H1 (cell line): ENCODE results near the gene ZNF346. TPM values are rescaled to one million over a fixed set of nuclear protein-coding genes. Genes with fewer than 3 reads are reported as not detected.

Experiments used
- CTCF ChIA-PET: fragments of 300-600 bp; sonication (Branson Sonifier 250); formaldehyde crosslinking; loops from one replicate; lab custom pipeline; 2021; ENCODE audit not compliant: partially characterized antibody; lab: Charles Lee
- POLR2A ChIA-PET: fragments of 300-600 bp; sonication (Branson Sonifier 250); formaldehyde crosslinking; loops from one replicate; lab custom pipeline; 2021; ENCODE audit warnings: inconsistent platforms; ENCODE audit not compliant: partially characterized antibody; lab: Charles Lee
- DNase-seq, 2 experiments: peaks; one replicate each; pipeline versions ENCODE4 v3.0.0 to v3.0.0-alpha.2; 2010 to 2022; ENCODE audit warnings: low spot score in 2 of 2, low read depth in 1 of 2, mixed read lengths in 1 of 2
- FAIRE-seq: peaks from 2 replicates; lab custom pipeline; 2011; peaks lifted over from hg19 to GRCh38; lab: Jason Lieb, UNC
- H2AFZ ChIP-seq: 2 replicates; pipeline ENCODE4 v1.8.1; 2012; ENCODE audit warnings: low read length, inconsistent platforms
- H2AK5ac ChIP-seq: 2 replicates; pipeline ENCODE4 v1.6.1; 2013; ENCODE audit warnings: low read depth, low read length
- H2BK120ac ChIP-seq: replicated peaks from 2 replicates; pipeline ENCODE3; 2013; ENCODE audit warnings: low read depth, low read length, inconsistent platforms
- H2BK12ac ChIP-seq: 2 replicates; pipeline ENCODE4 v1.6.1; 2013; ENCODE audit warnings: low read depth, low read length
- H2BK15ac ChIP-seq: 2 replicates; pipeline ENCODE4 v1.6.1; 2013; ENCODE audit warnings: low read length
- H2BK20ac ChIP-seq: 2 replicates; pipeline ENCODE4 v1.6.1; 2013; ENCODE audit warnings: low read length
- H2BK5ac ChIP-seq: 2 replicates; pipeline ENCODE4 v1.6.1; 2013; ENCODE audit warnings: low read depth, low read length
- H3K14ac ChIP-seq: 2 replicates; pipeline ENCODE4 v1.6.1; 2013; ENCODE audit warnings: inconsistent platforms; ENCODE audit not compliant: insufficient read length
- H3K18ac ChIP-seq: 2 replicates; pipeline ENCODE4 v1.6.1; 2013; ENCODE audit warnings: low read length; ENCODE audit errors: extremely low read depth
- H3K23ac ChIP-seq: 2 replicates; pipeline ENCODE4 v1.6.1; 2013; ENCODE audit warnings: inconsistent platforms; ENCODE audit not compliant: insufficient read length
- H3K23me2 ChIP-seq: 2 replicates; pipeline ENCODE4 v1.6.1; 2013; ENCODE audit warnings: low read depth, low read length
- H3K27ac ChIP-seq: 2 replicates; pipeline ENCODE4 v1.6.1; 2011; ENCODE audit warnings: low read depth, low read length, inconsistent platforms
- H3K27me3 ChIP-seq, 4 experiments: replicated peaks in 1 of 4; 1 replicate in 1 of 4; 2 replicates in 3 of 4; pipeline versions ENCODE4 v1.6.1 to v1.8.1; 2011 to 2013; ENCODE audit warnings: low read length in 3 of 4, mild to moderate bottlenecking in 3 of 4, inconsistent platforms in 2 of 4, mixed read lengths in 2 of 4, moderate library complexity in 1 of 4; ENCODE audit not compliant: control insufficient read depth in 3 of 4, insufficient read depth in 3 of 4; ENCODE audit errors: extremely low read depth in 1 of 4
- H3K36me3 ChIP-seq, 4 experiments: 2 replicates each; pipeline versions ENCODE4 v1.6.1 to v1.8.1; 2011 to 2013; ENCODE audit warnings: mild to moderate bottlenecking in 4 of 4, low read length in 3 of 4, moderate library complexity in 2 of 4, control low read depth in 1 of 4, inconsistent platforms in 1 of 4; ENCODE audit not compliant: insufficient read depth in 4 of 4, control insufficient read depth in 2 of 4
- H3K4ac ChIP-seq: replicated peaks from 2 replicates; pipeline ENCODE3; 2013; ENCODE audit warnings: low read length, low read depth, mixed read lengths, inconsistent platforms; ENCODE audit not compliant: insufficient read length
- H3K4me1 ChIP-seq, 4 experiments: replicated peaks in 1 of 4; 1 replicate in 1 of 4; 2 replicates in 3 of 4; pipeline versions ENCODE4 v1.6.1 to v1.8.1; 2011 to 2013; ENCODE audit warnings: low read length in 3 of 4, inconsistent platforms in 2 of 4, mixed read lengths in 1 of 4; ENCODE audit not compliant: insufficient read depth in 4 of 4, control insufficient read depth in 3 of 4
- H3K4me2 ChIP-seq, 2 experiments: 2 replicates each; pipeline versions ENCODE4 v1.6.1 to v1.8.1; 2011 to 2013; ENCODE audit warnings: low read depth in 2 of 2, low read length in 2 of 2, control low read depth in 1 of 2, inconsistent platforms in 1 of 2, mild to moderate bottlenecking in 1 of 2; ENCODE audit not compliant: insufficient read depth in 1 of 2
- H3K4me3 ChIP-seq, 4 experiments: fragments of 200-600, 300-600 bp in 1 of 4; sonication (generic), shearing (Covaris generic), sonication (Bioruptor Twin) in 1 of 4; 2 replicates each; pipeline versions ENCODE4 v1.5.1 to v1.8.1; 2011 to 2016; ENCODE audit warnings: low read length in 4 of 4, low read depth in 3 of 4, control low read depth in 2 of 4, inconsistent platforms in 2 of 4, mild to moderate bottlenecking in 2 of 4, mixed read lengths in 1 of 4, moderate library complexity in 1 of 4; ENCODE audit not compliant: insufficient read depth in 2 of 4; ENCODE audit errors: extremely low read depth in 1 of 4
- H3K56ac ChIP-seq: replicated peaks from 2 replicates; pipeline ENCODE3; 2013; ENCODE audit warnings: low read depth, mild to moderate bottlenecking, mixed read lengths, low read length, inconsistent platforms; ENCODE audit not compliant: insufficient read length
- H3K79me1 ChIP-seq: 2 replicates; pipeline ENCODE4 v1.6.1; 2013; ENCODE audit warnings: low read depth, low read length, control low read depth
- H3K79me2 ChIP-seq, 2 experiments: 2 replicates each; pipeline versions ENCODE4 v1.6.1 to v1.8.1; 2012 to 2013; ENCODE audit warnings: low read length in 2 of 2, mild to moderate bottlenecking in 2 of 2, inconsistent platforms in 1 of 2; ENCODE audit not compliant: insufficient read depth in 2 of 2, control insufficient read depth in 1 of 2
- H3K9ac ChIP-seq, 4 experiments: replicated peaks in 1 of 4; 1 replicate in 1 of 4; 2 replicates in 3 of 4; pipeline versions ENCODE4 v1.6.1 to v1.8.1; 2011 to 2013; ENCODE audit warnings: low read depth in 3 of 4, low read length in 3 of 4, control low read depth in 2 of 4, mild to moderate bottlenecking in 2 of 4, moderate library complexity in 2 of 4, inconsistent platforms in 1 of 4; ENCODE audit errors: extremely low read depth in 1 of 4
- H3K9me3 ChIP-seq, 2 experiments: 2 replicates each; pipeline versions ENCODE4 v1.6.1 to v1.8.1; 2012 to 2013; ENCODE audit warnings: mild to moderate bottlenecking in 2 of 2, moderate library complexity in 2 of 2, control low read depth in 1 of 2, inconsistent platforms in 1 of 2, low read depth in 1 of 2, low read length in 1 of 2, mixed read lengths in 1 of 2; ENCODE audit not compliant: insufficient read depth in 2 of 2
- H4K20me1 ChIP-seq, 2 experiments: replicated peaks in 1 of 2; 2 replicates each; pipeline versions ENCODE3 to v1.8.1; 2011 to 2013; ENCODE audit warnings: inconsistent platforms in 2 of 2, low read length in 2 of 2, mild to moderate bottlenecking in 1 of 2; ENCODE audit not compliant: insufficient read depth in 2 of 2, control insufficient read depth in 1 of 2
- H4K5ac ChIP-seq: 2 replicates; pipeline ENCODE4 v1.6.1; 2013; ENCODE audit warnings: low read length, low read depth, mixed read lengths, inconsistent platforms; ENCODE audit not compliant: insufficient read length
- H4K8ac ChIP-seq: 2 replicates; pipeline ENCODE4 v1.8.0; 2013; ENCODE audit warnings: mild to moderate bottlenecking, moderate library complexity, low read length, inconsistent platforms; ENCODE audit not compliant: insufficient read depth; ENCODE audit errors: extremely low read depth
- H4K91ac ChIP-seq: replicated peaks from 2 replicates; pipeline ENCODE3; 2013; ENCODE audit warnings: low read length, mixed read lengths, inconsistent platforms; ENCODE audit not compliant: insufficient read length
- CHD2 ChIP-seq: IDR thresholded peaks from 2 replicates; pipeline ENCODE4 v1.6.1; 2012; ENCODE audit warnings: low read length, improper control_type of control experiment
- MAFK ChIP-seq: IDR thresholded peaks from 2 replicates; pipeline ENCODE4 v1.6.1; 2012; ENCODE audit warnings: low read depth, mild to moderate bottlenecking, improper control_type of control experiment, low read length
- RFX5 ChIP-seq: IDR thresholded peaks from 2 replicates; pipeline ENCODE4 v1.6.1; 2011; ENCODE audit warnings: low read depth, low read length, improper control_type of control experiment, borderline replicate concordance
- WGBS, 2 experiments: shearing (Covaris generic) in 1 of 2; methylation state at CpG; one replicate each; pipeline versions ENCODE4 v1.1.6 to v1.1.7; 2013 to 2015; ENCODE audit warnings: low lambda C conversion rate in 2 of 2, mixed read lengths in 2 of 2, inconsistent platforms in 1 of 2, low coverage in 1 of 2, missing lambda C conversion rate in 1 of 2; ENCODE audit not compliant: insufficient replicate concordance in 2 of 2, insufficient coverage in 1 of 2, insufficient read length in 1 of 2; ENCODE audit errors: extremely low coverage in 1 of 2, missing lambda C conversion rate in 1 of 2; 5-methylcytosine and 5-hydroxymethylcytosine counted together
- polyA plus RNA-seq, 7 experiments: library from polyadenylated mRNA; depleted of rRNA in 3 of 7; stranded (reverse) in 5 of 7; unstranded in 2 of 7; fragments of >200 nt in 5 of 7; fragments of 200-250 nt in 2 of 7; gene quantifications; 1 replicate in 5 of 7; 2 replicates in 1 of 7; 4 replicates in 1 of 7; pipeline versions ENCODE4 v1.2.1 to v1.2.3, GENCODE V29; 2011 to 2013; ENCODE audit warnings: missing spikeins in 2 of 7, mixed read lengths in 2 of 7
- total RNA-seq: library from RNA; stranded (reverse); fragmentation: NEBNext Ultra II Directional; extraction: Animal tissue kit (Norgen Biotek cat#: 25700); gene quantifications from 2 replicates; pipeline ENCODE4 v1.2.1, GENCODE V29; 2021

The ZNF346 gene
- total and polyA plus RNA-seq, 2 of the 8 experiments (the other 6 are each of a cell fraction or from before 2014, with no cell fraction given) = 19.9 to 20.8 TPM

GRCh38 chr5:177064500-177065277, 42.2 kb downstream of the ZNF346 start:
- POLR2A ChIA-PET = interaction anchor here (1.1 to 1.6 kb wide), 3 partner anchors 12 to 215 kb away, joined by 3 to 5 read pairs (median 4); no protein-coding TSS in a partner anchor
- Histone ChIP-seq H2BK120ac (no peak overlapping the region), H3K4me1 (no peaks in the 10 kb centered on the region), H3K14ac (no peak overlapping the region), H3K23ac (no peak overlapping the region), H4K5ac (no peak overlapping the region), H3K27me3 (no peaks in the 10 kb centered on the region), H3K79me2 (no peaks in the 10 kb centered on the region), H3K4ac (no peak overlapping the region), H3K4me3 (no peak overlapping the region), H3K56ac (no peak overlapping the region), H2BK5ac (no peak overlapping the region), H4K8ac (no peak overlapping the region), H2AK5ac (no peak overlapping the region), H3K79me1 (no peaks in the 10 kb centered on the region), H3K23me2 (no peaks in the 10 kb centered on the region), H4K91ac (no peak overlapping the region), H4K20me1 (no peaks in the 10 kb centered on the region), H3K9me3 (no peaks in the 10 kb centered on the region), H2BK12ac (no peak overlapping the region), H3K9ac (no peak overlapping the region), H3K36me3 (peaks cover 0 to 9% (median 0%) of the 10 kb centered on the region in 4 experiments; a peak in 4 of 8 replicates), H2AFZ (no peak overlapping the region), H3K18ac (no peak overlapping the region), H3K27ac (no peak overlapping the region), H3K4me2 (no peak overlapping the region), H2BK20ac (no peak overlapping the region), H2BK15ac (no peak overlapping the region)
- CTCF ChIA-PET = interaction anchor here (0.6 to 1.7 kb wide), 3 partner anchors 7 to 301 kb away, joined by 3 to 8 read pairs (median 4); no protein-coding TSS in a partner anchor
- no peak for FAIRE-seq
- TF ChIP-seq CHD2 = no peak
- no peak for TF ChIP-seq MAFK
- TF ChIP-seq RFX5 = no peak
- DNase-seq = no peak
- 96% methylated on average over 12 of the region's 12 CpGs; no CpG with 5 or more reads in 1 of the 2 experiments for WGBS, 2 experiments
